Activated CD8-positive, alpha-beta memory T cell treated with anti-CD3 and anti-CD28 coated beads for 36 hours (primary cell): Measurements from ENCODE around the gene CEP57L1. TPM values are rescaled to one million over a fixed set of nuclear protein-coding genes. Genes with fewer than 3 reads are reported as not detected.
"Not testable (repeated sequence)": the region's sequence is repeated elsewhere in the genome, so short reads cannot be mapped to it uniquely, and the experiment has no call there.

Experiments
- CTCF ChIA-PET: fragments of 350-600 bp; sonication (Branson Sonifier 250); formaldehyde crosslinking; loops from one replicate; lab custom pipeline; 2021; ENCODE audit warnings: antibody characterized with exemption; lab: Charles Lee
- POLR2A ChIA-PET: fragments of 350-600 bp; sonication (Branson Sonifier 250); formaldehyde crosslinking; loops from one replicate; lab custom pipeline; 2021; ENCODE audit warnings: antibody characterized with exemption; lab: Charles Lee
- total RNA-seq, 2 experiments: library from RNA; stranded (reverse); gene quantifications; one replicate each; pipeline ENCODE4 v1.2.3, GENCODE V29; 2021

The CEP57L1 gene
- total RNA-seq, 2 experiments from 2014 or later, result 21.6 to 22.4 TPM

GRCh38 chr6:109071125-109071917, 24.0 kb upstream of the CEP57L1 start:
- ChIA-PET CTCF (interaction anchor here (0.9 to 2.6 kb wide), 3 partner anchors 62 to 529 kb away, joined by 3 to 11 read pairs (median 3); no protein-coding TSS in a partner anchor), POLR2A (interaction anchor here (0.7 to 2.4 kb wide), 2 partner anchors 23 to 125 kb away, joined by 3 to 6 read pairs; partner anchors contain the start of gene SESN1)

DNA sequence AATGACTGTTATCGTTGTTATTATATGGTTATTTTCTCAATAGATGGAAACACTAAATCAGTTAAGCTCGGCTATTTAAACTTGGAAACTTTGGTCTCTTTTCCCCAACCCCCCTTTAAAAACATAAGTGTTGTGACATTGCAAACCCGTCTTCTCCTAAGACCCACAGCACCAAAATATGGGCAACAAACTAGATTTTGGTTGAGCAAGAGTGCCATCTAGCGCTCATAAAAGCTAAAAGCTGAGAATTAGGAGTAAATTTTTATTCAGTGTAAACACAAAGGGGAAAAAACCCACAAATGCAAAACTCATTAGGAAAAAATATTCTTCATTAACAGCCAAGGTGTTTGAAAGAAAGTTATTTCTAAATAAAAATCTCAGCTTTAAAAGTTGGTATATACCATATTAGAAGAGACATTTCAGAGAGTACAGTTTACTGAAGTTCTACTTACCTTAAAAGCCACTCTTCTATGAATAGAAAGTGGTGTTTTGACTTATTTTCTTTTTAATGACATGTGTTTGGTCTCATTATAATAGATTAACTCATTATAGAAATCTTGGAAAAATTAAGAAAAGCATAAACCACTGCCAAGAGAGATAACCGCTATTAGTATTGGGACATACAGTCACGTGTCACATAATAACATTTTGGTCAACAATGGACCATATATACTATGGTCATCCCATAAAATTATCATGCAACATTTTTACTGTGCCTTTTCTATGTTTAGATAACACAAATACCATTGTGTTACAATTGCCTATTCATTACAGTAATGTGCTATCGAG, 21.8 kb upstream of the CEP57L1 start:
- ChIA-PET CTCF (interaction anchor here (1.3 to 2.0 kb wide), 6 partner anchors 21 to 518 kb away, joined by 3 to 8 read pairs (median 5); partner anchors contain the start of gene SESN1), POLR2A (interaction anchor here (2.4 kb wide), 1 partner anchor 21 kb away, joined by 6 read pairs; the partner anchor contains the start of gene SESN1)

GRCh38 chr6:109074133-109074415, 21.2 kb upstream of the CEP57L1 start:
- POLR2A ChIA-PET, result no interaction called here
- CTCF ChIA-PET, result interaction anchor here (0.7 to 2.0 kb wide), 4 partner anchors 129 to 291 kb away, joined by 3 to 5 read pairs (median 4); no protein-coding TSS in a partner anchor

DNA sequence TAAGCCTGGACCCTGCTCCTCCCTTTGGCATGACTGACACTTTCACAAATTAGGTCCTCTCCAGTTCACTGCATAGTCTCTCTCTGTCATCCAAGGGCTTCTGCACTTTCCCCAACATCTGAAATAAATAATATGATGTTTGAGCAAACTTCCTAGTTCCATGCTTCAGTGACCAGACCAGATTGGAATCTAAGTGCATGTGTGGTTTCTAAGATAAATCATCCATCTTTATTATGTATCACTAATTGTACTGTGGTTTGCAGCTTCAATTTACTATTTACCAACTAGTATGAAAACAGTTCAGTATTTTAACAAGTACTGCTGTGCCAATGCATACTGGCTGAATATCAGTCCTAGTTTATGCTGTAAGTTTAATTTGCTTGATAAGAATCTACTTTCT, 19.4 kb upstream of the CEP57L1 start:
- ChIA-PET POLR2A (no interaction called here), CTCF (interaction anchor here (0.5 kb wide), 1 partner anchor 359 kb away, joined by 5 read pairs; no protein-coding TSS in a partner anchor)

GRCh38 chr6:109076377-109076776, 18.9 kb upstream of the CEP57L1 start:
- ChIA-PET CTCF (interaction anchor here (0.5 kb wide), 1 partner anchor 358 kb away, joined by 5 read pairs; no protein-coding TSS in a partner anchor), POLR2A (no interaction called here)

- CTCF ChIA-PET, result no interaction called here
- POLR2A ChIA-PET, result no interaction called here
Observed at GRCh38 chr6:109079981-109080380, 15.3 kb upstream of the CEP57L1 start.

DNA sequence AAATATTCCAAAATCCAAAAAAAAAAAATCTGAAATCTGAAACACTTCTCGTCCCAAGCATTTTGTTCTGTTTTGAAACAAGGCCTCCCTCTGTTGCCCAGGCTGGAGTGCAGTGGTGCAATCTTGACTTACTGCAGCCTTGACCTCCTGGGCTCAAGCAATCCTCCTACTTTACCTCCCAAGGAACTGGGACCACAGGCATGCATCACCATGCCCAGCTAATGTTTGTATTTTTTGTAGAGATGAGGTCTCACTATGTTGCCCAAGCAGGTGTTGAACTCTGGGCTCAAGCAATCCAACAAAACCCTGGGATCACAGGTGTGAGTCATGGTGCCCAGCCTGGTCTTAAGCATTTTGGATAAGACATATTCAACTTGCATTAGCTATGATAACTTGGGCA, 14.3 kb upstream of the CEP57L1 start:
- POLR2A ChIA-PET, result interaction anchor here (0.6 kb wide), 1 partner anchor 67 kb away, joined by 3 read pairs; no protein-coding TSS in a partner anchor
- CTCF ChIA-PET, result no interaction called here

GRCh38 chr6:109081516-109082187, 13.7 kb upstream of the CEP57L1 start:
- ChIA-PET CTCF (interaction anchor here (0.5 to 0.6 kb wide), 2 partner anchors 110 to 1024 kb away, joined by 3 to 4 read pairs; no protein-coding TSS in a partner anchor), POLR2A (interaction anchor here (0.5 to 0.6 kb wide), 2 partner anchors 68 to 523 kb away, joined by 3 read pairs; no protein-coding TSS in a partner anchor)

DNA sequence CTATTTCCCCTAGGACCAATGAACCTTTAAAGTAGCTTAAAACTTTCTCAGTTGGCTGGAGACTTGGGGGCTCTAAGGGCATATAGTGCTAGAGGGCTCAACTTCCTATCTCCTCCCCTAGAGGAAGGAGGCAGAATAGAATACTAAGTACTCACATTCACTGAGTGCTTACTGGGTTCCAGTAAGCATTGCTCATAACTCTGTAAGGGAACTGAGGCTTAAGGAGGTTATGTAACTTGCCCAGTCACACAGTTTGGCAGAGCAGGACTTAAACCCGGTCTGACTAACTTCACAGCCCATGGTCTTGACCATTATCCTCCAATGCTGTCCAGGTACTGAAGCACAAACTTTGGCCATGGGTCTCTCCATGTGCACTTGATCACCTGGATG, 13.1 kb upstream of the CEP57L1 start:
- ChIA-PET POLR2A (interaction anchor here (0.5 kb wide), 1 partner anchor 524 kb away, joined by 3 read pairs; no protein-coding TSS in a partner anchor), CTCF (interaction anchor here (0.5 to 0.6 kb wide), 2 partner anchors 111 to 1025 kb away, joined by 3 to 4 read pairs; no protein-coding TSS in a partner anchor)

DNA sequence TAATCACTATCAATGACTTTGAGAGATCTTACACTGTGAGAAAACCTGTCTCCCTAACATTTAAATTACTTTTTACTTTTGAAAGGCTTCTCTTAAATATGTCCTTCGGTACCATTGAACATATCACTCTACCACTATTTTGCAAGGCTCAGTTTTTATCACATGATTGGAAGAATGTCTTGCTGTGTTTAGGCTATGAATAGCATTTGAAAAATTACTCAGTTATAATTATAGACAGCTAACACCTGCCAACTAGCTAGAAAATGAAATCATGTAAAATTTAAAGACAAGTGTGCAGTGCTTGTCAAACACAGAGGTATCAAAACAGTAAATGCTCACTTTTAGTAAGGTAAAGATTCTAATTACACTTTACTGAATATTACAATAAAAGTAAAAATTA, 11.7 kb upstream of the CEP57L1 start:
- ChIA-PET CTCF (interaction anchor here (1.4 kb wide), 1 partner anchor 11 kb away, joined by 5 read pairs; the partner anchor contains the start of gene SESN1), POLR2A (no interaction called here)

GRCh38 chr6:109084146-109084545, 11.2 kb upstream of the CEP57L1 start:
- CTCF ChIA-PET, result interaction anchor here (0.5 to 1.4 kb wide), 3 partner anchors 10 to 950 kb away, joined by 3 to 5 read pairs (median 3); partner anchors contain the start of gene SESN1
- POLR2A ChIA-PET, result not testable (repeated sequence)

DNA sequence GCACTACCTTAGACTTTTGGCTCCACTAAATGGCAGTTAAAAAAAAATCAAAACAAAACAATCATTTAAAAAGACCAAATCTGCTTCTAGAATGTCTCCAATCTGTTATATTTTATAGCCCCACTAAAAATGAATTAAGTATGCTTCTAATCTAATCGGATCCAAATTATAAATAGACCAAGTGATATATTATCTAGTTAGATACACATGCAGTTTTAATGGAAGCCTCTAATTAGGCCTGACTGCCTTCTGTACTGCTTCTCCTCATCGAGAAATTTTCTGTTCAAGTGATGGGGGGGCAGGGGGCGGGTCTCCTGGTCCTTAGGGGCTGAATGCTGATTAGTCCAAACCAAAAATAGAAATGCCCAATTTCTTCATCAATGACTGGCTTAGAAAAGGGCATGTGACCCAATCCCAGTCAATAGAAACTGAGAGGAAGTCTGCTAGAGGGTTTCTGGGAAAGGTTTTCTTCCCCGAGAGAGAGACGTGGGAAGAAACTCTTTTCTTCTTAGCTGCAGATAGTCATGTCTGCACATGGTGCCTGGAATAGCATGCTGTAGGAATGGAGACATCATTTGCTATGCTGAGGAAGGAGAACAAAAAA, 7.5 kb upstream of the CEP57L1 start:
- CTCF ChIA-PET, result no interaction called here
- POLR2A ChIA-PET, result no interaction called here

GRCh38 chr6:109088995-109089394, 6.3 kb upstream of the CEP57L1 start:
- ChIA-PET POLR2A (no interaction called here), CTCF (no interaction called here)

DNA sequence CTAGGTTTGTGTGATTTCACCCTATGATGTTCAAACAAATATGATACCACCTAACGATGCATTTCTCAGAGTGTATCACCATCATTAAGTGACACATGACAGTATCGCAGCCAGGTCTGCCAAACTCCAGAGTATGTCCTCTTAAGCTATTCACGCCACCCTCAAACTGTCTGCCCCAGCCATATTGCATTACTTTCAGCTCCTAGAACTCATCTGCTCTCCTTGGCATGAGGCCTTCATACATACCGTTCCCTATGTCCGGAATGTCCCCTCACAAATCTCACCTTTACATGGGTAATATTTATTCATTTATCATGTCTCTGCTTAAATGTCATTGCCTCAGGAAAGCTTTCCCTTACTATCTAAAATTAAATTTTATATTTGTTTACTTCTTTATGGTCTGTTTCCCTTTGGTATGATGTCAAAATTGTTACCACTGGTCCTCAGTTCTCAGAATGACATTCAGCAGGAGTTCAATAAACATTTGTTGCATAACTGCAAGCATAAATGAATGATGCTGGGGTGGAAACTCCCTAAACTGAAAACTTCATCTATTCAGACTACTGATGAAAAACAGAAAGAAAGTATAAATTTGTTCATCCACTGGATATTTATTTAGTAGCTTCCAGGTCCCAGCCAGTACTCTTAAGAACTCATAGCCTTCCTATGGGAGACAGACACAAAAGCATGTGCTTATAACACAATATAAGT, 3.8 kb upstream of the CEP57L1 start:
- ChIA-PET CTCF (interaction anchor here (0.6 kb wide), 1 partner anchor 205 kb away, joined by 3 read pairs; no protein-coding TSS in a partner anchor), POLR2A (no interaction called here)

GRCh38 chr6:109092074-109092473, 3.2 kb upstream of the CEP57L1 start:
- ChIA-PET POLR2A (no interaction called here), CTCF (interaction anchor here (0.6 kb wide), 1 partner anchor 206 kb away, joined by 3 read pairs; no protein-coding TSS in a partner anchor)

GRCh38 chr6:109093732-109094415, 1.4 kb upstream of the CEP57L1 start:
- CTCF ChIA-PET, result interaction anchor here (1.2 to 1.5 kb wide), 2 partner anchors 10 to 21 kb away, joined by 5 to 6 read pairs; no protein-coding TSS in a partner anchor
- POLR2A ChIA-PET, result interaction anchor here (1.1 to 2.1 kb wide), 7 partner anchors 21 to 535 kb away, joined by 3 to 22 read pairs (median 6); partner anchors contain the start of genes CD164 and ZBTB24
